K562 (cell line): Measurements from ENCODE around the gene ACTN1.

Experiments used
- COPS2 ChIP-seq: fragments of 450-650 bp; conservative IDR thresholded peaks from 2 replicates; pipeline ENCODE4 v1.6.1; 2016; ENCODE audit warnings: mild to moderate bottlenecking, moderate library complexity
- E2F5 ChIP-seq: sonication (generic); formaldehyde crosslinking; IDR thresholded peaks from 2 replicates; pipeline ENCODE4 v1.8.0; 2022; ENCODE audit warnings: mild to moderate bottlenecking, missing genetic modification reagents
- EP300 ChIP-seq: IDR thresholded peaks from 2 replicates; pipeline ENCODE4 v1.6.1; 2012; ENCODE audit warnings: low read length, improper control_type of control experiment
- ETS1 ChIP-seq: conservative IDR thresholded peaks from 2 replicates; pipeline ENCODE4 v1.6.1; 2011; ENCODE audit warnings: low read depth, mild to moderate bottlenecking, low read length; ENCODE audit not compliant: control insufficient read depth
- HCFC1 ChIP-seq: IDR thresholded peaks from 2 replicates; pipeline ENCODE4 v1.6.1; 2012; ENCODE audit warnings: low read depth, low read length, improper control_type of control experiment
- HDAC2 ChIP-seq: fragments of 450-650 bp; IDR thresholded peaks from 2 replicates; pipeline ENCODE4 v1.6.1; 2016; ENCODE audit warnings: mild to moderate bottlenecking
- POLR2A ChIP-seq: fragments of 450-650 bp; conservative IDR thresholded peaks from 2 replicates; pipeline ENCODE4 v1.6.1; 2016
- POLR2AphosphoS5 ChIP-seq: IDR thresholded peaks from 2 replicates; pipeline ENCODE4 v1.6.1; 2011; ENCODE audit warnings: mild to moderate bottlenecking, low read depth, low read length, moderate library complexity; ENCODE audit not compliant: control insufficient read depth, insufficient read depth
- SP2 ChIP-seq: IDR thresholded peaks from 2 replicates; pipeline ENCODE4 v1.6.1; 2011; ENCODE audit warnings: mild to moderate bottlenecking, low read depth, low read length, moderate library complexity; ENCODE audit not compliant: poor library complexity, severe bottlenecking; ENCODE audit errors: extremely low read depth
- TEAD2 ChIP-seq: fragments of 450-650 bp; IDR thresholded peaks from 2 replicates; pipeline ENCODE4 v1.6.1; 2016; ENCODE audit warnings: missing genetic modification characterization, control low read depth, missing compliant biosample characterization
- ZEB2 ChIP-seq: fragments of 450-650 bp; IDR thresholded peaks from 2 replicates; pipeline ENCODE4 v1.6.1; 2016
- TF ChIP-seq, protein P1 (sequence below): sonication (generic); formaldehyde crosslinking; IDR thresholded peaks from 2 replicates; pipeline ENCODE4 v1.8.0; 2022; ENCODE audit warnings: missing genetic modification reagents, mild to moderate bottlenecking, borderline replicate concordance
- TF ChIP-seq, protein P2 (sequence below), 3 experiments: IDR thresholded peaks in 2 of 3; conservative IDR thresholded peaks in 1 of 3; 2 replicates each; pipeline ENCODE4 v1.5.1; 2011 to 2012; ENCODE audit warnings: low read length in 3 of 3, mild to moderate bottlenecking in 3 of 3, control low read depth in 2 of 3, improper control_type of control experiment in 1 of 3, inconsistent platforms in 1 of 3, low read depth in 1 of 3, mixed read lengths in 1 of 3, moderate library complexity in 1 of 3; ENCODE audit not compliant: insufficient read depth in 2 of 3

GRCh38 chr14:68977180-68977717 lies 1.9 kb downstream of the ACTN1 start:
- TF ChIP-seq, protein P1, sequence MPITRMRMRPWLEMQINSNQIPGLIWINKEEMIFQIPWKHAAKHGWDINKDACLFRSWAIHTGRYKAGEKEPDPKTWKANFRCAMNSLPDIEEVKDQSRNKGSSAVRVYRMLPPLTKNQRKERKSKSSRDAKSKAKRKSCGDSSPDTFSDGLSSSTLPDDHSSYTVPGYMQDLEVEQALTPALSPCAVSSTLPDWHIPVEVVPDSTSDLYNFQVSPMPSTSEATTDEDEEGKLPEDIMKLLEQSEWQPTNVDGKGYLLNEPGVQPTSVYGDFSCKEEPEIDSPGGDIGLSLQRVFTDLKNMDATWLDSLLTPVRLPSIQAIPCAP: no peak
- TF ChIP-seq SP2: no peak
- TF ChIP-seq EP300: no peak
- TF ChIP-seq COPS2: no peak
- no peak for TF ChIP-seq HDAC2
- TF ChIP-seq, protein P2, sequence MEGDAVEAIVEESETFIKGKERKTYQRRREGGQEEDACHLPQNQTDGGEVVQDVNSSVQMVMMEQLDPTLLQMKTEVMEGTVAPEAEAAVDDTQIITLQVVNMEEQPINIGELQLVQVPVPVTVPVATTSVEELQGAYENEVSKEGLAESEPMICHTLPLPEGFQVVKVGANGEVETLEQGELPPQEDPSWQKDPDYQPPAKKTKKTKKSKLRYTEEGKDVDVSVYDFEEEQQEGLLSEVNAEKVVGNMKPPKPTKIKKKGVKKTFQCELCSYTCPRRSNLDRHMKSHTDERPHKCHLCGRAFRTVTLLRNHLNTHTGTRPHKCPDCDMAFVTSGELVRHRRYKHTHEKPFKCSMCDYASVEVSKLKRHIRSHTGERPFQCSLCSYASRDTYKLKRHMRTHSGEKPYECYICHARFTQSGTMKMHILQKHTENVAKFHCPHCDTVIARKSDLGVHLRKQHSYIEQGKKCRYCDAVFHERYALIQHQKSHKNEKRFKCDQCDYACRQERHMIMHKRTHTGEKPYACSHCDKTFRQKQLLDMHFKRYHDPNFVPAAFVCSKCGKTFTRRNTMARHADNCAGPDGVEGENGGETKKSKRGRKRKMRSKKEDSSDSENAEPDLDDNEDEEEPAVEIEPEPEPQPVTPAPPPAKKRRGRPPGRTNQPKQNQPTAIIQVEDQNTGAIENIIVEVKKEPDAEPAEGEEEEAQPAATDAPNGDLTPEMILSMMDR (IDR thresholded peaks at IDR 0.05 in 2 of 3, conservative IDR thresholded peaks at IDR 0.05 in 1 of 3; ENCODE audit: insufficient read depth in 2 of 3, low read depth in 1 of 3, low read length in 3 of 3): no peak
- TF ChIP-seq TEAD2 (tag): no peak
- TF ChIP-seq HCFC1: no peak
- TF ChIP-seq POLR2A: no peak
- TF ChIP-seq POLR2AphosphoS5: no peak
- TF ChIP-seq ETS1: no peak
- no peak for TF ChIP-seq E2F5 (CRISPR knock-in tag)
- TF ChIP-seq ZEB2: no peak
